ENCODE measurements around the gene CCDC188. TPM values are rescaled to one million over a fixed set of nuclear protein-coding genes. Genes with fewer than 3 reads are reported as not detected.

The CCDC188 gene
- total and polyA plus RNA-seq, 2 donors (not counting 1 experiment from before 2014, with no cell fraction given): not detected

- H3K4me3 Mint-ChIP-seq: no peak overlapping the region
- POLR2A ChIA-PET: no interaction called here
Measured at GRCh38 chr22:20113551-20114310, 37.1 kb downstream of the CCDC188 start.

More at GRCh38 chr22:20113551-20114310, 37.1 kb downstream of the CCDC188 start:
- H3K79me2 ChIP-seq (ENCODE audit: control insufficient read depth, insufficient read depth, low read length): peaks cover 29% of the 10 kb centered on the region
- H3K9me3 ChIP-seq (ENCODE audit: control extremely low read depth in 1 of 3, control insufficient read depth in 2 of 3, insufficient read depth in 1 of 3, low read length in 2 of 3): no peaks in the 10 kb centered on the region
- no peak overlapping the region for H3K4me3 ChIP-seq (ENCODE audit: control extremely low read depth in 1 of 5, extremely low read depth in 1 of 5, insufficient read depth in 1 of 5, low read depth in 2 of 5, low read length in 4 of 5)
- CTCF ChIA-PET: interaction anchor here (1.9 kb wide), 1 partner anchor 142 kb away, joined by 9 read pairs; no protein-coding TSS in a partner anchor
- Mint-ChIP-seq H3K4me1 (peaks cover 30% of the 10 kb centered on the region), H3K9me3 (ENCODE audit: insufficient read depth) (no peaks in the 10 kb centered on the region), H3K27me3 (no peaks in the 10 kb centered on the region), H3K27ac (peak overlapping the region; percentile 77)
- H3K27ac ChIP-seq (ENCODE audit: low read length in 2 of 2): no peak overlapping the region
- peaks cover 0 to 44% of the 10 kb centered on the region in 2 experiments for H3K36me3 ChIP-seq (replicated peaks in 1 of 2; ENCODE audit: control extremely low read depth in 1 of 2, control insufficient read depth in 1 of 2, extremely low read depth in 1 of 2, insufficient read depth in 2 of 2, low read length in 1 of 2)
- no peak overlapping the region for H2AFZ ChIP-seq (ENCODE audit: insufficient read depth, low read depth, low read length, poor library complexity, severe bottlenecking)
- DNase-seq (no peak), ATAC-seq (ENCODE audit: low read depth) (no peak)
- no peak for TF ChIP-seq EZH2 (IDR thresholded peaks at IDR 0.05; ENCODE audit: borderline replicate concordance, insufficient read depth, low read depth, low read length, poor library complexity, severe bottlenecking)
- TF ChIP-seq CTCF (IDR thresholded peaks at IDR 0.05): no peak
- no peaks in the 10 kb centered on the region for H3K27me3 ChIP-seq (replicated peaks in 1 of 4; ENCODE audit: control extremely low read depth in 1 of 4, control insufficient read depth in 3 of 4, insufficient read depth in 4 of 4, low read length in 3 of 4)
- peaks cover 17 to 36% of the 10 kb centered on the region in 2 donors for H3K4me1 ChIP-seq (ENCODE audit: control insufficient read depth in 2 of 2, insufficient read depth in 2 of 2, low read length in 2 of 2)
- peaks cover 18% of the 10 kb centered on the region for H4K20me1 ChIP-seq (ENCODE audit: control insufficient read depth, insufficient read depth, low read length, poor library complexity, severe bottlenecking)
- intact Hi-C loops (cut with micrococcal nuclease): loop anchor here (10.0 kb wide), 1 partner anchor 741 kb away; the partner anchor contains the start of genes PI4KA and SNAP29
- no peak overlapping the region for H3K4me2 ChIP-seq (replicated peaks; ENCODE audit: low read depth, low read length, poor library complexity, severe bottlenecking)
- WGBS (ENCODE audit: insufficient coverage): 95% methylated on average over 19 of the region's 19 CpGs
- no peak overlapping the region for H3K9ac ChIP-seq (ENCODE audit: low read length)
